GM11168 (cell line): ENCODE results near the gene ASPG.

ENCODE experiments used
- in situ Hi-C: fragments of 300-500 bp; cut with MboI; formaldehyde crosslinking; loops from one replicate; pipeline ENCODE4 v1.12.0; 2022; ENCODE audit warnings: low sequenced_read_pairs; ENCODE audit not compliant: unreplicated experiment

Gene ASPG

DNA sequence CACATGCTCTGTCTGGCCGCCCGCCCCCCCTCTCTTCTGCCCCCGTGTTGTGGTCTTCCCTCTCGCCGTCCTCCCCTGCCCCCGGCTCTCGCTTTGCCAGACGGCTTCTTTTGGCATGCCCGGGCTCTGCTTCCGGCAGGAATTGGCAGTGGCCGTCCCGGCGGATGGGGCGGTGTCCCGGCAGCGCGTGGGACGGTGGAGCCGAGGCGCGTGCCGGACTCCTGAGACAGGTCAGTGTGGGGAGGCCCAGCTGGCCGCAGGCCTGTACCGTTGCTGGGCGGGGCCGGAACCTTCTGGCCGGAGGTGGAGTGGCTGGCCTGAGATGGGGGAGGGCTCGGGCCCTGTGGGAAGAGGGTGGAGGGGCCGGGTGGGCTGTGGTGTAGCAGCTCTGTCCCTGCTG lies 70.0 kb downstream of the ASPG start:
- in situ Hi-C loops = no loop called here

DNA sequence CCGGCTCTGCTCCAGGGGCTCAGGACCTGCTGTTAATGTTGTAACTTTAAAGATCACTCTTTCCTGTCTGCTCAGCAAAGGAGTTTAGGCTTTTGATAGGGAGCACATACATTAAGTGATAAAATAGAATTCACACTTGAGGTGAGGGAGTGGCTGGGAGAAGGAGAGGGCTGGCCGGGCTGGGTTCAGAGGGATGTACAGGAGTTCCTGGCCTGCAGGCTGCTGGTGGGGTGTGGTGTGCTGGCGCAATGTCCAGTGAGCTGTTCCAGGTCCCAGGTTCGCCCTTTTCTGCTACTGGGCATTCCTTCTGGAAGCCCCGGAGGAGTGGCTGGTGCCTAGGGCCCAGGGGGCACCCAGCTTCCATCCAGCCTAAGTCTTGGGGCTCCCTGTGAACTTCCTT lies 70.6 kb downstream of the ASPG start:
- in situ Hi-C loops = no loop called here

DNA sequence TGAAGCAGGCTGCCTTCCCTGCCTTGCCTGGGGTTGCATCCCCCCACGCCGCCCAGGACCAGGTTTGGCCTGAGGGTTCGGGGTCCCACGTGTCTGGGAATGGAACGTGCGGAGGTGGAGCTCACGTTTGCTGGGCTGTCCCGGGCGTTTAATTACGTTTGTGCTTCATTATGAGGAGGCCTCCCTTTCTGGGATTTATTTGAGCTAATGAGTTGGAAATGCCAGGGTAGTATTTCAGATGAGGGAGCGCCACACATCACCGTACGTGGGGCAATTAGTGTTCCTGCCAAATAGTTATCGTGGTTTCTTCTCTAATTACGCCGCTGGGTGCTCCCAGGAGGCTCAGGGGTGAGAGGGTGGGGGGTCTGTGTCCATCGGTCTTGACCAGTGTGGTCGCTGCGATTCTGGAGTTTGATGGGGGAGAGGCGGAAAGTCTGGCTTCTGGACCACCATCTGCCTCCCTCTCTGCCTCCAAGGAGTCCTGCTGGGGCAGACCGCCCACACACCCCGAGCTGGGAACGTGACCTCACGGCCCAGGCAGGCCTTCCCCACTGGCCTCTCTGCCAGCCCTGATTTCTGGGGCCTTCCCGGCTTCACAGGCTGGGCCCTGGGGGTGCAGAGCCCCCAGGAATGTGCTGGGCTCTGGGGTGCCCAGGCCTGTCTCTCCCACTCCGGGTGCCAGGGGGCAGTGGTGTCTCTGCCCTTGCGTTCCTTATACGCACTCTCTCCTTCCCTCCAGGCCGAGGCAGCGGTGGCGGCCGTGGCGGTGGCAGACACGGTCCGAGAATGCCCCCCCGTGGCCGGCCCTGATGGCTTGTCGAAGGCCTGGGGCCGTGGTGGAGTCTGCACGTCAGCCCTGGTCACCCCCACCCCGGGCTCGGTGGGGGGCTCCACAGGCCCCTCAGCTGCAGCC lies 71.8 kb downstream of the ASPG start:
- in situ Hi-C loops = no loop called here

DNA sequence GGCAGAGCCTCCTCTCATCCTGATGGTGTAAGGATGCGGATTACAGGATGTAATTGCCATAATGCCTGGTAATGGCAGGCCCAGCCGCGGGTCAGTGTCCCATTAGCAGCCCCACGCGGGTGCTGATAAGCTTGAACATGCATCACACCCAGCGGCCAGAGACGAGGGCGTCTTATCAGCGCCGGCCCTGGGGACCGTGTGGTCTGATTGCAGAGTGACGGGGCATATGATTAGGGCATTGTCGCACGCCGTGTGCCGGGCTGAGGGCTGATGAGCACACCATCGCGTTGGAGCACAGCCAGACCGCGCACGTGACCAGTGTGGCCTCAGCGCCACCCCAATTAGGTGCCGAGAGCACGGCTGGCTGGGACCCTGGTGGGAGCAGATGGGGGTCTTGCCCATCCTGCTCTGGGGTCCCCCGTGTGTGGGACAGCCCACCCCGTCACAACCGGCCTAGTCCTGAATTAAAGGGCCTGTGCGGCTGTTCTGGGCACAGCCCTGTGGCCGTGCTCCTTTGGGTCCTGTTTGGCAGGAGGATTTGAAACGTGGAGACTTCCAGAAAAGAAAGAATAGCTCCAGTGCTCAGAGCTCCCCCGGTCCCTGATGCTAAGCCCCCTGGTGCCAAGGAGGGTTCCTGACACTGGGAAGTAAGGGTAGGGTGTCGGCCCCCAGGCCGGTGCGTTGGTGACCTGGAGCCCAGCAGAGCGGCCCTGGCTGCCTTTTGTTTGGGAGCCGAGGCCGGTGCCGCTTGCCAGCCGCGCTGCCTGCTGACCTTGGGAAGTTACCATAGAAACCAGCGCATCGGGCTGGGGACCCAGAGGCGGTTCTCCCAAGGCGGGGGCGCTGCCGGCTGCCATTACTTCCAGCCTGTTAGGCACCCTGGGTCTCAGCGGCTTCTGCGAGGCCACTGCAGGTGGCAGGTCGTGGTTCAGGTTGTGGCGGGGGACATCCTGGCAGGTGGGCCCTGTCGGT lies 73.6 kb downstream of the ASPG start:
- in situ Hi-C loops = no loop called here

DNA sequence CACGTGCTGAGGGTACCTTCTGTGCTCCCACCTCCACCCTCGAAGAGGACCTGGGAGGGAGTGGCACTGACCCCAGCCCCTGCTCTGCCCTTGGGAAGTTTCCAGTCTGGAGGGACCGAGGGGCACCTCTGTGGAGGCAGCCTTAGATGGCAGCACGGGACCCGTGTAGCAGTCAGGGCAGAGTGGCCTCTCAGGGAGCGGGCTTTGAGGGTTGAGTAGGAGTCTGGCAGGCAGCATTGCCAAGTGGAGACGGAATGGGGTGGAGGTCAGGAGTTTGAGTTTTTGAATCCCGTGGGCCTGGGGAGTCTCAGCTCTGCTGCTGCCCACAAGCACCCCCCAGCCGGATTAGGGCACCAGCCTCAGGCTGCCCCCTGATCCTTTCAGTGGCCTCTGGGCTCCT lies 74.5 kb downstream of the ASPG start:
- in situ Hi-C loops = no loop called here

DNA sequence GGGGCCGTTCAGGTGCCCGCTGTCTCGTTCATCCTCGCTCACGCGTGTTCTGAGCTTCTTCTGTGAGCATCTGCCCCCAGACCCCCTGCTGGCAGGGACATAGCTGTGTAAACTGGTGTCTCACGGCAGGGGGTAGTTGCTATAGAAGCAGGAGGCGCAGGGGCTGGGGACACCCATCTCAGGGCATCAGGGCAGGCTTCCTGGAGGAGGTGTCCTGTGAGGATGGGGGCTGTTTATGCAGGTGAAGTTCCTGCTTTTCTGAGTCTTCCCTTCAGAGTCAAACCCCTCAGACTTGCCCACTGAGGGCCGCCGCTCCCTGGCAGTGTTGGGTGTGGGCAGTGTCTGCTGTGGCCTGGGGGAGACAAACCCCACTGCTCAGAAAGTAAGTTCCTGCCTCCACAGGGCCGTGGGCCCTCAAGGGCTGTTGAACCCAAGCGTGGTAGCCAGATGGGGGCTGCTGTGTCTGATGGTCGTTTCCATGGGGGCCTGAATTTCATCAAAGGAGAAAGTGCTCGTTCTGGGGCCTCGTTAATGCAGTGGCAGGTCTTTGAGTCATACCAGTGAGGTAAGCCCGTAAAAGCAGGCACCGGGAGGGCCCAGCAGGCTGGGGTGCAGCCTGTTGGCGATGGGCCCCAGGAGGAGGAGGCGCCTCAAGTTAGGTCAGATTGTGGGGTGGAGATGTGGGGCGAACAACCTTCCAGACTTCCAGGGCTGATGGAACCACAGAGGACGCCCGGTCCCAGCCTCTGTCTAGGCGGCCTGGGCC lies 76.3 kb downstream of the ASPG start:
- in situ Hi-C loops = no loop called here

DNA sequence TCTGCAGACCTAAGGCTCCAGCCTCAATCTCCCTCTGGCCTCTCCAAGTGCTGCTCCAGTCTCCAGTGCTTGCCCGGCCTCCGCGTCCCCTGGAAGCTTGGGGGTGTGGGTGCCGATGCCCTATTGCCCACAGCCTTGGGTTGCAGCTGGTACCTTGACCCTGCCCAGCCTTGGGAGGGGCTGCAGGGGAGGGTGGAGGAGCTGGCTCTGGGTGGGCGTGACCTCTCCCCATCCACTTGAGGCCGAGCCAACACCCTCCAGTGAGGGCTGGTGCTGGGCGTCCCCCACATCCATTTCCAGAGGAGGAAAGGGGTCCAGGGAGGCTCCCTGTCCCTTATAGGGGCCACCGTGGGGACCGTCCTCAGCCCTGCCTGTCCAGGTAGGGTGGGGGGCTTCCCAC lies 77.0 kb downstream of the ASPG start:
- in situ Hi-C loops = no loop called here

DNA sequence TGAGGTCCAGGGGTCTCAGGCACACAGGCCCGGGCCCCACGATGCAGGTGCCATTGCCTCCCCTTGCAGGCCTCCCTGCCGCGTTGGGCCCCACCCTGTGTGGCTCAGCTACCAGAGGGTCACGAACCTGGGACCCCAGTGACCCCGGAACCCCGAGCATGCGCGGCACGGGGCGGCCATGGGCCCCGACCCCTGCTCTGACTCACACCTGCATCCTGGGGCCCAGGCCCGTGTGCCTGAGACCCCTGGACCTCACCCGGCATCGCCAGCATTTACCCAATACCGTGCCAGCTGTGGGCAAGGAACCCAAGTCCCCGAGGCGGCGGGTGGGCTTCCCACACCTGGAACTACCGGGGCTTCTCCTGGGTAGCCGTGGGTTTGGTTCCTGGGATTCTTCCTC lies 78.0 kb downstream of the ASPG start:
- in situ Hi-C loops = no loop called here

DNA sequence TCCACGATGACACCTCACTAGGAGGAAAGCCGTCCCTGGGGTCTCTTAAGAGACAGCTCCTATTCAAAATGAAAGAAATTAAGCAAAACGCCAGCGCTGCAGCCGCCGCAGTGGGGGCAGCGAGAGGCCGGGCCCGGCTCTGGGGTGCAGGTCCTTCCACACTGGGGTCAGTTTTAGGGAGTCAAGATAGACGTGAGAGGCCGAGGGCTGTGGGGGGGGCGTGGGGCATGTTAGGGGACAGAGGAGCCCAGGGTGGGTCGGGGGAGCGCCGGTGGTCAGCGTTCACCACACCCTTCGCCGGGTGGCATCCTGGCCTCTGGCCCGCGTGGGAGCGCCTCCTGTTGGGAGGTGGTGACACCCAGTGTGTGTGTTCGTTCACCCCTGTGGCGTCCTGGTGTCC lies 78.5 kb downstream of the ASPG start:
- in situ Hi-C loops = no loop called here

DNA sequence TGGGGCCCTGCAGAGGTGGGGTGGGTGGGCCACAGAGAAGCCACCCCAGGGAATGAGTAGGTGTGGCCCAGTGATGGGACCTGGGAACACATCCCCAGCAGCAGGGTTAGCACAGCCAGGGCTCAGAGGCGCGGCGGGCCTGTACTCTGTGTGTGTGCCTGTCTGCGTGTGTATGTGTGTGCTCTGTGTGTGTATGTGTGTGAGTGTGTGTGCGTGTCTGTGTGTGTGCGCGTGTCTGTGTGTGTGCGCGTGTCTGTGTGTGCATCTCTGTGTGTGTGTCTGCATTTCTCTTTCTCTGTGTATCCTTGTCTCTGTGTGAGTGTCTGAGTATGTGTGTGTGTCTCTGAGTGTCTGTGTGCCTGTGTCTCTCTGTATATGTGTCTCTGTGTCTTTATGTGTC lies 79.0 kb downstream of the ASPG start:
- in situ Hi-C loops = no loop called here
